ENCODE data around the gene CCDC183.
A peak's percentile ranks its signal among the peaks of the same experiment; 100 is the strongest.
"Not testable (repeated sequence)": the region's sequence is repeated elsewhere in the genome, so short reads cannot be mapped to it uniquely, and the experiment has no call there.

Gene CCDC183

DNA sequence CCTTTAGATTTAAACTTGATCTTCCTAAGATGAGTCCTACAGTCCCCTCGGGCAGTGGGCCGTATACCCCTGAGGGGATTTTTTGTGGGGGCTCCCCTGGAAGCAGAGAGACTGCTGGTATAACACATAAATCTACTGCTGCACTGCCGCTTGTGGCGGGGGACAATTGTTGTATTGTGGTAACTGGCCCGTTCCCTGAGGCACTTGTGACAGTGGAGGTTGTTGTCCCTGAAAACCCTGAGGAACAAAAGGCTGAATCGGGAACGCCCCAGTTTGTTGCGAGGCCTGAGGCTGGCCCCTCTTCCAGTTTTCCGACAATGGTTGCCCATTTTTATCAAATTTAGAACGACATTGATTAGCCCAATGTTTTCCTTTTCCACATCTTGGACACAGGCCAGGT lies 9.7 kb upstream of the CCDC183 start:
- Histone ChIP-seq H3K27ac (ENCODE audit: low read depth, low read length) (no peak overlapping the region), H3K27me3 (ENCODE audit: insufficient read depth, low read length) (no peaks in the 10 kb centered on the region), H3K4me1 (ENCODE audit: control insufficient read depth, insufficient read depth, low read length, unreplicated experiment) (peaks cover 9% of the 10 kb centered on the region), H3K4me3 (ENCODE audit: low read depth, low read length) (no peak overlapping the region), H2AFZ (ENCODE audit: low read length, unreplicated experiment) (no peak overlapping the region), H3K36me3 (ENCODE audit: insufficient read depth, low read length) (no peaks in the 10 kb centered on the region), H3K79me2 (ENCODE audit: control insufficient read depth, insufficient read depth, low read length, unreplicated experiment) (no peaks in the 10 kb centered on the region)

DNA sequence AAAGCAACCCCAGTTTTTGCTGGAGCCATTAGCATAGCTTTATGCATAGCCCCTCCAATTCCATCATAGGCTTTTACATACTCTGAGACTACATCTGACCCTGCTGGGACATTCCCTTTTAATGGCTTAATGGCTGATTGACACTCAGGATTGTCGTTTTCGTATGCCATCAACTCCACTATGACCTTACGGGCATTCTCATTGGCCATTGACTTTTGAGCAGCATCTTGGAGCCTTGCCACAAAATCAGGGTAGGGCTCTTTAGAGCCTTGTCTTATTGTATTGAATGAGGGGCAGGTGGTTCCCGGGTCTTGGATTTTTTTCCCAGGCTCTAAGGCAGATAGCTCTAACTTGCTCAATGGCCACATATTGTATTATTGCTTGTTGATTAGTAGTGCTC lies 9.2 kb upstream of the CCDC183 start:
- H3K79me2 ChIP-seq (ENCODE audit: control insufficient read depth, insufficient read depth, low read length, unreplicated experiment); H3K4me3 ChIP-seq (ENCODE audit: low read depth, low read length); H3K27ac ChIP-seq (ENCODE audit: low read depth, low read length); H3K36me3 ChIP-seq (ENCODE audit: insufficient read depth, low read length); H2AFZ ChIP-seq (ENCODE audit: low read length, unreplicated experiment); H3K27me3 ChIP-seq (ENCODE audit: insufficient read depth, low read length): not testable (repeated sequence)
- peaks cover 10% of the 10 kb centered on the region for H3K4me1 ChIP-seq (ENCODE audit: control insufficient read depth, insufficient read depth, low read length, unreplicated experiment)

DNA sequence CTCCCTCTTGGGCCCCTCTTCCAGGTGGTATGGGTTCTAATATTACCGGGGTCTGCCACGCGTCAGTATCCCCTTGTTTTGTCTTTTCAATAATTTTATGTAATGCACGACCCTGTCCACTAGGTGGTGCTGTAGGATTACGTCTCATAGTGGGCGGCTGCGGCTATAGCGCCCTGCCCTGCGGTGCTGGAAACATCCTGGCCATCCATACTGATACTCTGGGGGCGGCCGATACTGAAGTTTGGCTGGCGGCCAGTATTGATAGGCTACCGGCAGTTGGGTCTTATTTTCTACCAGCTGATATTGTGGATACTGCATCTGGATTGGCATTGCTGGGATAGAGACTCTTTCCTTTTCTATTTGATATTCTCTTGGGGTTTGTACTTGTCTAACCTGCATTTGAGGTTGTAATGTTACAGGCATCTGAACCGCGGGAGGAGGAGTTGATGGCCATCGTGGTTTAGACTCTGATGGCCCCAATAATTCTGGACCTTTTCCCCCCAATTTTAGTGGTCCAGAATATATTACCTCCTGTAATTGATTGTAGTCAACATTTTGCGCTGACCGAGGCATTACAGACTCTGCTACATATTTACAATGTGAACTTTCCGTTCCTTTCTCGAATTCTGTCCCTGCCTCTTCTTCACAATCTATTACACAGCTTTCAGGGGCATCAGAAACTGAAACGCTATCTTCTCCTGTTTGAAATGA lies 8.3 kb upstream of the CCDC183 start:
- peaks cover 13% of the 10 kb centered on the region for H3K4me1 ChIP-seq (ENCODE audit: control insufficient read depth, insufficient read depth, low read length, unreplicated experiment)
- H3K4me3 ChIP-seq (ENCODE audit: low read depth, low read length): peak overlapping the region; percentile 70
- no peak overlapping the region for H3K27ac ChIP-seq (ENCODE audit: low read depth, low read length)
- no peaks in the 10 kb centered on the region for H3K27me3 ChIP-seq (ENCODE audit: insufficient read depth, low read length)
- H3K79me2 ChIP-seq (ENCODE audit: control insufficient read depth, insufficient read depth, low read length, unreplicated experiment): peaks cover 9% of the 10 kb centered on the region
- no peaks in the 10 kb centered on the region for H3K36me3 ChIP-seq (ENCODE audit: insufficient read depth, low read length)
- H2AFZ ChIP-seq (ENCODE audit: low read length, unreplicated experiment): peak overlapping the region; percentile 87

- not testable (repeated sequence) for H3K27ac ChIP-seq (ENCODE audit: low read depth, low read length); H2AFZ ChIP-seq (ENCODE audit: low read length, unreplicated experiment); H3K27me3 ChIP-seq (ENCODE audit: insufficient read depth, low read length); H3K36me3 ChIP-seq (ENCODE audit: insufficient read depth, low read length)
- H3K4me1 ChIP-seq (ENCODE audit: control insufficient read depth, insufficient read depth, low read length, unreplicated experiment): peaks cover 13% of the 10 kb centered on the region
- peaks cover 11% of the 10 kb centered on the region for H3K79me2 ChIP-seq (ENCODE audit: control insufficient read depth, insufficient read depth, low read length, unreplicated experiment)
- H3K4me3 ChIP-seq (ENCODE audit: low read depth, low read length): peak overlapping the region; percentile 70; the same call in 1 of the 2 replicates
These were observed 7.3 kb upstream of the CCDC183 start for GRCh38 chr9:136788644-136789522.

DNA sequence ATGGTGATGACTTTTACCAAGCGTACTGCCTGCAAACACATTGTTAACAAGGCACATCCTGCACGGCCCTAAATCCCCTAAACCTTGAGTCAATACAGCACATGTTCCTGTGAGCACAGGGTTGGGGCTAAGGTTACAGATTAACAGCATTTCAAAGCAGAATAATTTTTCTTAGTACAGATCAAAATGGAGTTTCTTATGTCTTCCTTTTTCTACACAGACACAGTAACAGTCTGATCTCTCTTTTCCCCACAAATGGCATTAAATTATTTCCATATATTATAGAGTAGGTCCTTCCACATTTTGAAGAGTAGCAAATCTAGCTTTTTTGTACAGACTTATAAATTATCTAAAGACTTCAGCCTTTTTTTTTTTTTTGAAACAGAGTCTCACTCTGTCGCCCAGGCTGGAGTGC lies 6.6 kb upstream of the CCDC183 start:
- Histone ChIP-seq H3K27ac (ENCODE audit: low read depth, low read length) (no peak overlapping the region), H3K79me2 (ENCODE audit: control insufficient read depth, insufficient read depth, low read length, unreplicated experiment) (peaks cover 11% of the 10 kb centered on the region), H2AFZ (ENCODE audit: low read length, unreplicated experiment) (no peak overlapping the region), H3K4me3 (ENCODE audit: low read depth, low read length) (no peak overlapping the region), H3K36me3 (ENCODE audit: insufficient read depth, low read length) (no peaks in the 10 kb centered on the region), H3K27me3 (ENCODE audit: insufficient read depth, low read length) (no peaks in the 10 kb centered on the region), H3K4me1 (ENCODE audit: control insufficient read depth, insufficient read depth, low read length, unreplicated experiment) (peaks cover 13% of the 10 kb centered on the region)

- Histone ChIP-seq H3K27ac (ENCODE audit: low read depth, low read length) (peak within 1 kb of the TSS; percentile 44), H3K4me3 (ENCODE audit: low read depth, low read length) (peak within 1 kb of the TSS; percentile 83), H2AFZ (ENCODE audit: low read length, unreplicated experiment) (peak within 1 kb of the TSS; percentile 44), H3K79me2 (ENCODE audit: control insufficient read depth, insufficient read depth, low read length, unreplicated experiment) (peaks cover 11% of the 10 kb centered on the region), H3K36me3 (ENCODE audit: insufficient read depth, low read length) (no peaks in the 10 kb centered on the region), H3K4me1 (ENCODE audit: control insufficient read depth, insufficient read depth, low read length, unreplicated experiment) (peaks cover 13% of the 10 kb centered on the region), H3K27me3 (ENCODE audit: insufficient read depth, low read length) (no peaks in the 10 kb centered on the region)
These were observed 5.3 kb upstream of the CCDC183 start, which contains the start of gene TMEM141 for GRCh38 chr9:136790640-136791515. TSS of gene TMEM141 (plus strand) at chr9:136791344. CDS start at chr9:136791371, 27 bp downstream.

- Histone ChIP-seq H3K27ac (ENCODE audit: low read depth, low read length) (peak overlapping the region; percentile 44), H3K36me3 (ENCODE audit: insufficient read depth, low read length) (no peaks in the 10 kb centered on the region), H3K4me1 (ENCODE audit: control insufficient read depth, insufficient read depth, low read length, unreplicated experiment) (peaks cover 13% of the 10 kb centered on the region), H3K4me3 (ENCODE audit: low read depth, low read length) (peak overlapping the region; percentile 83), H3K79me2 (ENCODE audit: control insufficient read depth, insufficient read depth, low read length, unreplicated experiment) (peaks cover 11% of the 10 kb centered on the region), H2AFZ (ENCODE audit: low read length, unreplicated experiment) (peak overlapping the region; percentile 5), H3K27me3 (ENCODE audit: insufficient read depth, low read length) (no peaks in the 10 kb centered on the region)
These were observed 4.4 kb upstream of the CCDC183 start for GRCh38 chr9:136791516-136792276.

DNA sequence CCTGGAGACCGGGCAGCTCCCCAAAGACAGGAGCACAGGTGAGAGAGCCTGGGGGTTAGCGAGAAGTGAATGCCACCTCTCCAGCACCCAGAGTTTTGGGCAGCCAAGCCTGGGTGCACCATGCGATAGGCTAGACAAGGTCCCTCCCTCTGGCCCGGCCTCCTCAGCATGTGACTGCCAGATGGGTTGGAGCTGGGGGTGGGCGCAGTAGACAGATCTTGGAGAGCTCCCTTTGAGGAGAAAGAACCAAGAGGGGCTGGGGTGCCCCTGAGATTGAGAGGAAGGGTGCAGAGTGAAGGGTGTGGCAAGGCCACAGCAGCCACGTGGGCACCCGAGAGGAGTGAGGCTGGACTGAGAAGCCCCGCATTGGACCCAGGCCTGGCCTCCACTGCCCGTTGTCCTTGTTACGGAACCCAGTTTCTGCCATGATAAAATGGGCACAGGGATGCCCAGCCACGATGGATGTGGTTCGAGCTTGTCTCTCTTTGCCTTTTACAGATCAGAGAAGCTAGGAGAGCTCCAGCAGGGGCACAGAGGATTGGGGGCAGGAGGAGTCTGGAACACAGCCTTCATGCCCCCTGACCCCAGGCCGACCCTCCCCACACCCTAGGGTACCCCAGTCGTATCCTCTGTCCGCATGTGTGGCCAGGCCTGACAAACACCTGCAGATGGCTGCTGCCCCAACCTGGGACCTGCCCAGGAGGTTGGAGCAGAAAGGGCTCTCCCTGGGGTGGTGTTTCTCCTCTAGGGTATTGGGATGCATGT lies 3.6 kb upstream of the CCDC183 start:
- peak overlapping the region; percentile 83 for H3K4me3 ChIP-seq (ENCODE audit: low read depth, low read length)
- no peaks in the 10 kb centered on the region for H3K27me3 ChIP-seq (ENCODE audit: insufficient read depth, low read length)
- H3K4me1 ChIP-seq (ENCODE audit: control insufficient read depth, insufficient read depth, low read length, unreplicated experiment): peaks cover 13% of the 10 kb centered on the region
- H3K27ac ChIP-seq (ENCODE audit: low read depth, low read length): no peak overlapping the region
- H3K79me2 ChIP-seq (ENCODE audit: control insufficient read depth, insufficient read depth, low read length, unreplicated experiment): peaks cover 11% of the 10 kb centered on the region
- no peak overlapping the region for H2AFZ ChIP-seq (ENCODE audit: low read length, unreplicated experiment)
- H3K36me3 ChIP-seq (ENCODE audit: insufficient read depth, low read length): no peaks in the 10 kb centered on the region

DNA sequence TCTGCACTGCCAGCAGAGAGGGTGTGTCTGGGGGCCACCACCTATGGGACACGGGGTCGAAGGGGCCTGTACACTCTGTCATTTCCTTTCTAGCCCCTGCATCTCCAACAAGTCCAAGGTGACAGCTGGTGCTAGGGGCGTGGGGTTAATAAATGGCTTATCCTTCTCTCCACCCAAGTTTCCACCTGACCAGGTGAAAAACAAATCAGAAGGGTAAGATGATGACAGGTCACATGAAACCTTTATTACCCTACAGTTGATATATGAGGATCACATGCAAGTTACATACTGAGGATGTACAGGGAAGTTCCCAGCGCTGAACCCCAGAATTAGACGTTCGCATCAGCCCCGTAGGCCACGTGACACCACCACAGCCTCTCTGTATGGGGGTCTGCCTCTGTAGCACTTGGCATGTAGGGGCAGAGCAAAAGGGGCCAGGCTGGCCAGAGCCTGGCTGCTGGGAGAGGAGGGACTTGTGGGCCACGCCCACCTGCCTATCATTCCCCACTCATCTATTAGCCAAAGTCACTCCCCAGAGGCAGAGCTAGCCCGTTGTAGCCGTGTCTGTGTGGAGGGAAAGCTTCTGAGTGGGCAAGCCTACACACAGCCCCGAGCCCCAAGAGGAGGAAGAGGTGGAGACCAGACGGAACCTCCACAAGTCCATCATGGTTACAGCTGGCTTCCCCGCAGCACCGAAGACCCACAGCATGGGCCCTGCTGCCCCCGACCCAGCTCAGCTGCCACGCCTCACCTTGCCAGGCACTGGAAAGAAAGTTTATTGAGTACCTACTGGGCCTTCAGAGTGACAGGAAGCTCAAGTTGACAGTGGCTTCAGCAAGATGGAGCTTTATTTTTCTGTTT lies 2.8 kb upstream of the CCDC183 start:
- Histone ChIP-seq H3K4me3 (ENCODE audit: low read depth, low read length) (no peak overlapping the region), H3K79me2 (ENCODE audit: control insufficient read depth, insufficient read depth, low read length, unreplicated experiment) (peaks cover 11% of the 10 kb centered on the region), H3K4me1 (ENCODE audit: control insufficient read depth, insufficient read depth, low read length, unreplicated experiment) (peaks cover 13% of the 10 kb centered on the region), H3K36me3 (ENCODE audit: insufficient read depth, low read length) (no peaks in the 10 kb centered on the region), H3K27ac (ENCODE audit: low read depth, low read length) (no peak overlapping the region), H3K27me3 (ENCODE audit: insufficient read depth, low read length) (peaks cover under 1% of the 10 kb centered on the region; the same call in 1 of the 2 replicates), H2AFZ (ENCODE audit: low read length, unreplicated experiment) (no peak overlapping the region)
